BLaER1 treated with 17β-estradiol and CSF1 and Interleukin-3, amounts not matched to agents 10 nM and 100 nM (cell line): ENCODE data around the gene KRTAP5-8.

Experiments
- H3K27ac ChIP-seq, 11 experiments: shearing (Covaris generic); formaldehyde crosslinking; 2 replicates each; pipeline ENCODE4 v1.8.1; 2022
- H3K27me3 ChIP-seq, 11 experiments: shearing (Covaris generic); formaldehyde crosslinking; 2 replicates each; pipeline ENCODE4 v1.8.1; 2022
- H3K36me3 ChIP-seq, 11 experiments: shearing (Covaris generic); formaldehyde crosslinking; 2 replicates each; pipeline ENCODE4 v1.8.1; 2022
- H3K4me1 ChIP-seq, 10 experiments: shearing (Covaris generic); formaldehyde crosslinking; 2 replicates each; pipeline ENCODE4 v1.8.1; 2022
- H3K4me2 ChIP-seq, 11 experiments: shearing (Covaris generic); formaldehyde crosslinking; 2 replicates each; pipeline ENCODE4 v1.8.1; 2022
- H3K4me3 ChIP-seq, 10 experiments: shearing (Covaris generic); formaldehyde crosslinking; 2 replicates each; pipeline ENCODE4 v1.8.1; 2022
- H3K9ac ChIP-seq, 11 experiments: shearing (Covaris generic); formaldehyde crosslinking; 2 replicates each; pipeline ENCODE4 v1.8.1; 2022
- H3K9me3 ChIP-seq, 11 experiments: shearing (Covaris generic); formaldehyde crosslinking; replicated peaks in 1 of 11; 2 replicates each; pipeline ENCODE4 v1.8.1; 2022
- H4K20me1 ChIP-seq, 11 experiments: shearing (Covaris generic); formaldehyde crosslinking; 2 replicates each; pipeline ENCODE4 v1.8.1; 2022
- Cebpa-rat ChIP-seq, 11 experiments: shearing (Covaris generic); IDR thresholded peaks; 2 replicates each; pipeline ENCODE4 v1.8.1; 2022

KRTAP5-8 gene

DNA sequence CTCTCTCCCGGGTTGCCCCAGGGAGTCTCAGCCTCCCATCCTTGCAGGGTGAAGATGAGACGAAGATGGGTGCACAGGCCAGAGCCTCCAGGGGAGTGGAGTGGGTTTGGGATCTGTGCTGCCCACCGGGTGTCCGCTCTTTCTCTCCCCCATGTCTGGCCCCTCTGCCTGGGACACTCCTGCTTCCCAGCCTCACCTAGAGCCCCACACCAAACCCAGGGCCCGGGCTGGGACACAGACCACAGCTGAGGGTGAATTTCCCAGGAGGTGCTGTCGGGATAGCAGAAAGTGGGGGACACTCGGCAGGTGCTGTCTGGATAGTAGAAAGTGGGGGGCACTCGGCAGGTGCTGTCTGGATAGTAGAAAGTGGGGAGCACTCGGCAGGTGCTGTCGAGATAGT lies 35.8 kb upstream of the KRTAP5-8 start:
- TF ChIP-seq Cebpa-rat (IDR thresholded peaks at IDR 0.05): no peak
- Histone ChIP-seq H3K27me3 (no peaks in the 10 kb centered on the region), H4K20me1 (peaks cover 0 to 16% (median 0%) of the 10 kb centered on the region in 11 experiments; a peak in 4 of 22 replicates), H3K36me3 (peaks cover 44 to 80% (median 55%) of the 10 kb centered on the region in 11 experiments), H3K9ac (peak overlapping the region in 1 of 11 experiments; percentile 8; a peak in 1 of 22 replicates), H3K9me3 (peaks cover under 1 to 29% (median 17%) of the 10 kb centered on the region in 11 experiments), H3K4me3 (no peak overlapping the region), H3K4me1 (peaks cover 57 to 96% (median 90%) of the 10 kb centered on the region in 10 experiments), H3K27ac (peak overlapping the region in 5 of 11 experiments; percentile 82 to 88 (median 83); a peak in 6 of 22 replicates), H3K4me2 (peak overlapping the region in 7 of 11 experiments; percentile 76 to 86 (median 83); a peak in 12 of 22 replicates)

DNA sequence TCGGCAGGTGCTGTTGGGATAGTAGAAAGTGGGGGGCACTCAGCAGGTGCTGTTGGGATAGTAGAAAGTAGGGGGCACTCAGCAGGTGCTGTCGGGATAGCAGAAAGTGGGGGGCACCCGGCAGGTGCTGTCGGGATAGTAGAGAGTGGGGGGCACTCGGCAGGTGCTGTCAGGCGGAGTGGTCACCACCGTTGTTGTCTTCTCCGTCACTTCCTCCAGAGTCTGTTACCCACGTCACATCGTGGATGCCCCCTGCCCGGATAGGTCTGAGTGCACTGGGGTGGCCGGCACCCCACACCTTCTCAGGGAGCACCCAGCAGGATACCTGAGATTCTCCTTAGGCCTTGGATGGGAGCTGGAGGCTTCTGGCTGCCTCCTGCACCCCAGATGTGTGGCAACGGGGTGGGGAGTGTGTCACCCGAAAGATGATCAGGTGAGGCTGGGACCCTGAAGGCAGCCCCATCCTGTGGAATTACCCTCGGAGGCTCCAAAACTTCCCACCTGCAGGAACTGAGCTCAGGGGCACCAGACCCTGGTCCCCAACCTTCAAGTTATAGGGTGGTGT lies 34.9 kb upstream of the KRTAP5-8 start:
- TF ChIP-seq Cebpa-rat (IDR thresholded peaks at IDR 0.05): no peak
- no peaks in the 10 kb centered on the region for H3K27me3 ChIP-seq

DNA sequence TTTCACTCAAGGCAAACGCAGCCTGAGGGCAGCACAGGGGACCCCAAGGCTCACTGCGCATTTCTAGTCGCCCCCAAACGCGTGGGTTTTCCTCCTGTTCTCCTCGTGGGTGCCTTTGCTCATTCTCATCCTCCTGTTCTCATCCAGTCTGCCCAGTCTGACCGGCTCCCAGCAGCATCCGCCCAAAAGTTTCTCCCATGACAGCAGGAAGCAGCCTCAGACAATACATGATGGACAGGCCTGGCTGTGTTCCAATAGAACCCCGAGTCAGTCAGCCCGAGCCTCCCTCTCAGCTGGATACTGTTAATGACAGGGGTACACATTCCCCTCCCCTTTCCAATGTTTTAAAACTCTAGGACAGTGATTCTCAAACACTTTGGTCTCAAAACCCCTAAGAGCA lies 33.3 kb upstream of the KRTAP5-8 start:
- no peak for TF ChIP-seq Cebpa-rat (IDR thresholded peaks at IDR 0.05)
- peaks cover 22 to 74% (median 33%) of the 10 kb centered on the region in 11 experiments for H3K36me3 ChIP-seq
- peaks cover 40 to 78% (median 73%) of the 10 kb centered on the region in 10 experiments for H3K4me1 ChIP-seq
- H3K4me2 ChIP-seq: peak overlapping the region; percentile 48 to 97 (median 79)
- no peak overlapping the region; a peak in 1 of 20 replicates for H3K4me3 ChIP-seq
- peaks cover 15 to 27% (median 20%) of the 10 kb centered on the region in 11 experiments for H3K9me3 ChIP-seq
- peak overlapping the region in 8 of 11 experiments; percentile 6 to 58 (median 21); a peak in 10 of 22 replicates for H3K9ac ChIP-seq
- peaks cover 0 to 16% (median 0%) of the 10 kb centered on the region in 11 experiments; a peak in 4 of 22 replicates for H4K20me1 ChIP-seq
- H3K27ac ChIP-seq: peak overlapping the region in 9 of 11 experiments; percentile 13 to 74 (median 43); a peak in 16 of 22 replicates
- no peaks in the 10 kb centered on the region for H3K27me3 ChIP-seq

More for the DNA sequence above, 34.9 kb upstream of the KRTAP5-8 start:
- no peak overlapping the region for H3K4me3 ChIP-seq
- no peak overlapping the region for H3K9ac ChIP-seq
- H3K9me3 ChIP-seq: peaks cover 6 to 20% (median 9%) of the 10 kb centered on the region in 11 experiments
- H3K4me1 ChIP-seq: peaks cover 56 to 93% (median 89%) of the 10 kb centered on the region in 10 experiments
- H3K27ac ChIP-seq: peak overlapping the region in 4 of 11 experiments; percentile 43 to 74 (median 62); a peak in 2 of 22 replicates
- peaks cover 35 to 79% (median 47%) of the 10 kb centered on the region in 11 experiments for H3K36me3 ChIP-seq
- peak overlapping the region; percentile 48 to 97 (median 79); a peak in 21 of 22 replicates for H3K4me2 ChIP-seq
- H4K20me1 ChIP-seq: peaks cover 0 to 16% (median 0%) of the 10 kb centered on the region in 11 experiments; a peak in 4 of 22 replicates

DNA sequence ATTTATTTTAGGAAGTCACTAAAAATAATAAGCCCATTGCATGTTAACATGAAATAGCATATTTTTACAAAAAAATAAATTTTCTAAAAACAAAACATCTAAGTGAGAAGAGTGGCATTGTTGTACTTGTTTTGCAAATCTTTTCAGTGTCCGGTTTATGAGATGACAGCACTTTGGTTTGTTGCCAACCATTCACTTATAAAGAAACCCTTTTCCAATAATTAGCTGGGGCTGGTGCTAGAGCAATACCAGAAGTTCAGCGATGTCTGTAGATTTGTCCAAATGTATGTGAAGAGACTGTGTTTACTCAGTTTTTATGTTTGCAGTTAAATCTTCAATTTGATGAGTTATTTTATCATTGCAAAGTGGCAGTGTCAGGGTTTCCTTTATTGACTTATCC lies 32.8 kb upstream of the KRTAP5-8 start:
- Histone ChIP-seq H3K4me2 (peak overlapping the region; percentile 48 to 97 (median 79); a peak in 21 of 22 replicates), H3K27ac (peak overlapping the region in 7 of 11 experiments; percentile 20 to 74 (median 49); a peak in 12 of 22 replicates), H3K4me1 (peaks cover 35 to 73% (median 69%) of the 10 kb centered on the region in 10 experiments), H3K9me3 (peaks cover 20 to 32% (median 22%) of the 10 kb centered on the region in 11 experiments), H4K20me1 (peaks cover 0 to 16% (median 0%) of the 10 kb centered on the region in 11 experiments; a peak in 4 of 22 replicates), H3K27me3 (no peaks in the 10 kb centered on the region), H3K9ac (peak overlapping the region in 3 of 11 experiments; percentile 9 to 58 (median 57); a peak in 2 of 22 replicates), H3K36me3 (peaks cover 20 to 74% (median 32%) of the 10 kb centered on the region in 11 experiments), H3K4me3 (no peak overlapping the region; a peak in 1 of 20 replicates)
- no peak for TF ChIP-seq Cebpa-rat (IDR thresholded peaks at IDR 0.05)

DNA sequence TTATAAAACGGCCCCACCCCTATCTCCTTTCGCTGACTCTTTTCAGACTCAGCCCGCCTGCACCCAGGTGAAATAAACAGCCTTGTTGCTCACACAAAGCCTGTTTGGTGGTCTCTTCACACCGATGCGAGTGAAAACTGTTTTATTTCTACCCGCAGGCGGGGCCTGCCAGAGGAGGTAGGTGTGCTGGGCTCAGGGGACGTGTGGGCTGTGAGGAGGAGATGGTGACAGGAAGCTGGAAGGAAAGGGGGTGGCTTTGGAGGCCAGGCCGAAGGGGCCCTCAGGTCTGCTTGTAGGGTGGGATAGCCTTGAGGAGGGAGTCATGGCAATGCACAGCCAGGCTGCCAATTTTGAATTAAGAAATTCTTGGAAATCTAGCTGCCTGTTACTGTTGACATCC lies 32.0 kb upstream of the KRTAP5-8 start:
- Histone ChIP-seq H3K4me3 (peak overlapping the region in 3 of 10 experiments; percentile 2 to 35 (median 11); a peak in 4 of 20 replicates), H3K27ac (peak overlapping the region in 8 of 11 experiments; percentile 3 to 74 (median 48); a peak in 12 of 22 replicates), H3K36me3 (peaks cover 19 to 74% (median 30%) of the 10 kb centered on the region in 11 experiments), H3K4me2 (peak overlapping the region; percentile 5 to 97 (median 79); a peak in 21 of 22 replicates), H3K9me3 (peaks cover 24 to 40% (median 29%) of the 10 kb centered on the region in 11 experiments), H3K27me3 (no peaks in the 10 kb centered on the region), H3K4me1 (peaks cover 32 to 65% (median 61%) of the 10 kb centered on the region in 10 experiments), H4K20me1 (peaks cover 0 to 16% (median 0%) of the 10 kb centered on the region in 11 experiments; a peak in 4 of 22 replicates), H3K9ac (peak overlapping the region in 7 of 11 experiments; percentile 9 to 58 (median 37); a peak in 9 of 22 replicates)
- TF ChIP-seq Cebpa-rat (IDR thresholded peaks at IDR 0.05): no peak

DNA sequence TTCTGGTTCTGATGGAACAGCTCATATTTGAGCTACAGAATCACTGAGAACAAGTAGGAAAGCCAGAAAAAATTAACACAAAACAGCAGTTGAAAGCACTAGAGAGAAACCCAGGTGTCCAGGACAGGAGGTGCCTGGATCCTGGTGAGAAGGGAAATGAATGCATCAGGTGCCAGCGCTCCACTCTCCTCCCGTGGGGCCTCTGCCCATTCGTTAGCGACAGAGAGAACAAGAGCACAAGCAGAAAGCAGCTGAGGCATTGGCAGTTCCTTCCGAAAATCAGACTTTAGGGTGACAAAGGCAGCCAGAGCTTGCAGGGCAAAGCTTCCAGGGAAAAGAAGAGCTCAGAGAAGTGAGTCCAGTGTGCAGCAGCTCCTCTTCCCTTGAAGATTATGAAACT lies 30.7 kb upstream of the KRTAP5-8 start:
- Histone ChIP-seq H3K36me3 (peaks cover 6 to 63% (median 20%) of the 10 kb centered on the region in 11 experiments; a peak in 17 of 22 replicates), H4K20me1 (peaks cover 0 to 12% (median 0%) of the 10 kb centered on the region in 11 experiments; a peak in 4 of 22 replicates), H3K4me2 (peak overlapping the region in 8 of 11 experiments; percentile 72 to 97 (median 88); a peak in 16 of 22 replicates), H3K9ac (no peak overlapping the region), H3K4me1 (peaks cover 32 to 52% (median 48%) of the 10 kb centered on the region in 10 experiments), H3K27ac (no peak overlapping the region), H3K9me3 (peaks cover 36 to 52% (median 40%) of the 10 kb centered on the region in 11 experiments), H3K27me3 (no peaks in the 10 kb centered on the region), H3K4me3 (no peak overlapping the region)
- TF ChIP-seq Cebpa-rat (IDR thresholded peaks at IDR 0.05): no peak

DNA sequence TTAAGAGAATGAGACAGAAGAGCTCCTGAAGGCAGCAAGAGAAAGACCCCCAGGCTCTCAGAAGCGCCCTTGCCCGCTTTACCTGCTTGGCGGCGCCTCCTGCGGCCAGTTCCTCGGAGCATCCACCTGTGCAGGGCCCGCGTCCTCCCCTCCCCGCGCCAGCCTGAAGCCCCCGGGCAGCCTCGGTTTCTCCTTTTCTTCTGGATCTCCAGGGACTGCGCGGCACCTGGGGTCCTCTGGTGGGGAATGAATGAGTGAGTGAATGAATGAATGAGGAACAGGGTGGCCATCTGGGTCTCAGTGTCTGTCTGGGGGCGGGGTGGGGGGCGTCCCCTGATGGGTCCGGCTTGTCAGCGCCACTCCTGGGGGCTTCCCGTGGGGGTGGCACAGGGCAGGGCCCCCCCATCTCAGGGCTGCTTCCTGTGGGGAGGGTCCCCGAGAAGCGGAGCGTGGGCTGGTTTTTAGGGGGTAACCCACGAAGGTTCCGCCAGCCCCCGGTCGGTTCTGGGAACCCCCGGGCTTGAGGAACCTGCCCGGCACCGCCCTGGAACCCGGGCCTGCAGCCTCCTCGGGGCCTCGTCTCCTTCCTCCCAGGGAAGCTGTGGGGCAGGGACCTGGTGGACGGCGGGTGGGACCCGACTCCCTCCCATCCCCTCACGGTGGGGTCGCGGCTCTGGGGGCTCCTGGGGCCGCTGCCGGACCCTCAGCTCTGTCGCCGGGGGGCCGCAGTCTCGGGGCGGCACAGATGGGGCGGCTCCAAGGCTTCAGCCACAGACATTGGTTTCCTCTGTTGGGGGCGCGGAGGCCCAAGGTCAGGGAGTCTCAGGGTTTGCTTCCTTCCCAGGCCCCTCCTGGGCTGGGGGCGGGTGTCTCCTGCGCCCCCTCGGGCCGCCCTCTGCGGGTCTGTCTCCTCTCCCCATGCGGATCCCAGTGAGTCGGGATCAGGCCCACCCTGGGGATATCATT lies 19.0 kb upstream of the KRTAP5-8 start:
- Histone ChIP-seq H3K4me2 (peak overlapping the region in 4 of 11 experiments; percentile 11 to 44 (median 38); a peak in 4 of 22 replicates), H3K27me3 (no peaks in the 10 kb centered on the region), H3K36me3 (peaks cover 0 to 13% (median 3%) of the 10 kb centered on the region in 11 experiments; a peak in 7 of 22 replicates), H3K9ac (no peak overlapping the region), H3K4me1 (peaks cover 0 to 16% (median 5%) of the 10 kb centered on the region in 10 experiments; a peak in 10 of 20 replicates), H3K27ac (no peak overlapping the region), H4K20me1 (no peaks in the 10 kb centered on the region), H3K9me3 (peaks cover 7 to 20% (median 10%) of the 10 kb centered on the region in 11 experiments; a peak in 16 of 22 replicates), H3K4me3 (no peak overlapping the region)
- TF ChIP-seq Cebpa-rat (IDR thresholded peaks at IDR 0.05): no peak

DNA sequence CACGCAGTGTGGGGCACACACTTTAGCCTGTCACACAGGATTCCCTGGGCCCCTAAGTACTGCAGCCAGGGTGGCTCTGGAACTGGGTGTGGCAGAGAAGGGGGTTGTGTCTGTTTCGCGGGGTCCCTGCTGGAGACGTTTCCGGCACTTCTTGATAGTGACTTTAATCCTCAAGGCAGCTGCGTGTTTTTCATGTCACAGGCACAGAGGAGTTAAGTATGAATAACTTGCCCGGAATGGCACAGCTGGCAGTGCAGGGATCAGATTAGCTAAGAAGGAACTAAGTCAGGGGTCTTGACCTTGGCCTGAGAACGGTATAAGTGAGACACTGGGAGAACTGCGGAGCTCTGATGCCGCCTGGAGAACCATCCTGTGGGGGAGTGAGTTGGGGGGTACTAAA lies 18.3 kb upstream of the KRTAP5-8 start:
- TF ChIP-seq Cebpa-rat (IDR thresholded peaks at IDR 0.05): no peak
- Histone ChIP-seq H3K4me3 (no peak overlapping the region), H3K9me3 (peaks cover 7 to 20% (median 10%) of the 10 kb centered on the region in 11 experiments; a peak in 16 of 22 replicates), H3K4me2 (no peak overlapping the region), H4K20me1 (no peaks in the 10 kb centered on the region), H3K36me3 (peaks cover 0 to 13% (median 3%) of the 10 kb centered on the region in 11 experiments; a peak in 7 of 22 replicates), H3K27me3 (no peaks in the 10 kb centered on the region), H3K4me1 (peaks cover 0 to 16% (median 5%) of the 10 kb centered on the region in 10 experiments; a peak in 10 of 20 replicates), H3K9ac (no peak overlapping the region), H3K27ac (no peak overlapping the region)
